Measurements from ENCODE around the gene COL4A6. TPM values are rescaled to one million over a fixed set of nuclear protein-coding genes. Genes with fewer than 3 reads are reported as not detected.

COL4A6 gene
- total RNA-seq, 1 experiment from 2014 or later, result 2.4 TPM

- Histone ChIP-seq H3K27me3 (ENCODE audit: insufficient read depth, low read length) (no peaks in the 10 kb centered on the region), H4K20me1 (ENCODE audit: insufficient read depth) (no peaks in the 10 kb centered on the region), H3K9ac (ENCODE audit: low read length) (no peak overlapping the region), H3K79me2 (ENCODE audit: insufficient read depth, low read length) (no peaks in the 10 kb centered on the region), H3K36me3 (ENCODE audit: control insufficient read depth in 1 of 2, insufficient read depth in 2 of 2, low read length in 2 of 2) (no peaks in the 10 kb centered on the region), H2AFZ (ENCODE audit: low read depth, low read length, poor library complexity, severe bottlenecking) (no peak overlapping the region), H3K4me1 (ENCODE audit: control insufficient read depth in 1 of 2, insufficient read depth in 2 of 2, low read length in 2 of 2) (no peaks in the 10 kb centered on the region), H3K27ac (ENCODE audit: low read depth, low read length) (no peak overlapping the region), H3K9me3 (ENCODE audit: control insufficient read depth in 1 of 2, insufficient read depth in 1 of 2, low read depth in 1 of 2, low read length in 2 of 2) (no peaks in the 10 kb centered on the region), H3K4me2 (ENCODE audit: low read length) (no peak overlapping the region), H3K4me3 (replicated peaks in 1 of 2; ENCODE audit: low read depth in 1 of 2, low read length in 2 of 2) (no peak overlapping the region), H3K9me2 (ENCODE audit: insufficient read depth) (no peaks in the 10 kb centered on the region)
- ATAC-seq (no peak), DNase-seq (ENCODE audit: low read depth, low spot score) (no peak)
- no TSS peak for BruUV-seq (replicated peaks)
- ChIA-PET RAD21 (ENCODE audit: low non-redundant PET in 1 of 2, low total read pairs in 2 of 2, uncharacterized antibody in 2 of 2, unreplicated experiment in 2 of 2) (no interaction called here), CTCF (interaction anchor here (1.0 kb wide), 1 partner anchor 17 kb away, joined by 3 read pairs; no protein-coding TSS in a partner anchor), POLR2A (no interaction called here)
- TF ChIP-seq EZH2 (IDR thresholded peaks at IDR 0.05) (no peak), TCF7L2 (IDR thresholded peaks at IDR 0.05; ENCODE audit: borderline replicate concordance, extremely low read depth, insufficient read depth, insufficient read length) (no peak), JUND (IDR thresholded peaks at IDR 0.05) (no peak), CEBPB (IDR thresholded peaks at IDR 0.05; ENCODE audit: low read depth) (no peak)
- TF ChIP-seq, protein P1, sequence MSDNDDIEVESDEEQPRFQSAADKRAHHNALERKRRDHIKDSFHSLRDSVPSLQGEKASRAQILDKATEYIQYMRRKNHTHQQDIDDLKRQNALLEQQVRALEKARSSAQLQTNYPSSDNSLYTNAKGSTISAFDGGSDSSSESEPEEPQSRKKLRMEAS (IDR thresholded peaks at IDR 0.05), result no peak
- intact Hi-C loops (cut with micrococcal nuclease), result no loop called here
Measured at GRCh38 chrX:108122748-108123147, 315.5 kb downstream of the COL4A6 start.

DNA sequence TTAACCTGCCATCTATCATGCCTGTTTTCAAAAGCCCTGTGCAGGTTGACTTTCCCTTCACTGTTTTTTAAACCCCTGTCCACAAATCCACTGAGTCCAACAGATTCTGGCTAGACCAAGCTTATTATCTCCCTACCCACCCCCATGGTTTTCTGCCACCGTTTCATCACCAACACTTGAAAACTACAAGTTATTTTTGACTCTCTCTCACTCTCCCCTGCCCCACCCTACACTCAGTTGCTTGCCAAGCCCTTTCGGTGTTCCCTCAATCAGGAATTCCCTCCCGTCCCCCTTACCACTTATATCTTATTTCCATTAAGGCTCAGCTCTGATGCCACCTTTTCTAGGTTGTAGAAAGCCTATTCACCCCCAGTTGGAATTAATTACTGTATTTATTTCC, 316.9 kb downstream of the COL4A6 start:
- H3K9ac ChIP-seq (ENCODE audit: low read length), result no peak overlapping the region

More for the DNA sequence above, 316.9 kb downstream of the COL4A6 start:
- no peak for TF ChIP-seq EGR1 (IDR thresholded peaks at IDR 0.05; ENCODE audit: low read depth)
- no peak for TF ChIP-seq CBX3 (IDR thresholded peaks at IDR 0.05; ENCODE audit: low read depth)
- TF ChIP-seq YY1 (IDR thresholded peaks at IDR 0.05; ENCODE audit: extremely low read depth, insufficient replicate concordance, low read depth, low read length), result no peak
- TF ChIP-seq ZNF274 (IDR thresholded peaks at IDR 0.05; ENCODE audit: low read depth, low read length), result no peak
- TF ChIP-seq ELF1 (IDR thresholded peaks at IDR 0.05; ENCODE audit: borderline replicate concordance, low read depth), result no peak
- H3K79me2 ChIP-seq (ENCODE audit: insufficient read depth, low read length), result no peaks in the 10 kb centered on the region
- H4K20me1 ChIP-seq (ENCODE audit: insufficient read depth), result no peaks in the 10 kb centered on the region
- DNase-seq (ENCODE audit: low read depth, low spot score), result no peak
- ATAC-seq, result no peak
- RAD21 ChIA-PET (ENCODE audit: low non-redundant PET in 1 of 2, low total read pairs in 2 of 2, uncharacterized antibody in 2 of 2, unreplicated experiment in 2 of 2), result no interaction called here
- BruUV-seq (replicated peaks), result no TSS peak
- no peak overlapping the region for H3K4me3 ChIP-seq (replicated peaks in 1 of 2; ENCODE audit: low read depth in 1 of 2, low read length in 2 of 2)
- POLR2A ChIA-PET, result no interaction called here
- CTCF ChIA-PET, result no interaction called here
- H3K4me2 ChIP-seq (ENCODE audit: low read length), result no peak overlapping the region
- H3K4me1 ChIP-seq (ENCODE audit: control insufficient read depth in 1 of 2, insufficient read depth in 2 of 2, low read length in 2 of 2), result no peaks in the 10 kb centered on the region
- intact Hi-C loops (cut with micrococcal nuclease), result no loop called here
- no peak overlapping the region for H3K27ac ChIP-seq (ENCODE audit: low read depth, low read length)
- H3K9me2 ChIP-seq (ENCODE audit: insufficient read depth), result no peaks in the 10 kb centered on the region
- no peaks in the 10 kb centered on the region for H3K36me3 ChIP-seq (ENCODE audit: control insufficient read depth in 1 of 2, insufficient read depth in 2 of 2, low read length in 2 of 2)
- H3K9me3 ChIP-seq (ENCODE audit: control insufficient read depth in 1 of 2, insufficient read depth in 1 of 2, low read depth in 1 of 2, low read length in 2 of 2), result no peaks in the 10 kb centered on the region
- H2AFZ ChIP-seq (ENCODE audit: low read depth, low read length, poor library complexity, severe bottlenecking), result no peak overlapping the region
- H3K27me3 ChIP-seq (ENCODE audit: insufficient read depth, low read length), result no peaks in the 10 kb centered on the region
